Measurements from ENCODE around the gene R3HDM4. TPM values are rescaled to one million over a fixed set of nuclear protein-coding genes. Genes with fewer than 3 reads are reported as not detected.
A peak's percentile ranks its signal among the peaks of the same experiment; 100 is the strongest.
"Not testable (repeated sequence)": the region's sequence is repeated elsewhere in the genome, so short reads cannot be mapped to it uniquely, and the experiment has no call there.

R3HDM4 gene
- polyA plus RNA-seq, 2 of the 4 experiments (the other 2 are of a cell fraction) = 22.7 to 24.8 TPM

- H3K4me3 ChIP-seq = no peak overlapping the region
- FAIRE-seq = no peak
- H3K4me2 ChIP-seq = no peak overlapping the region
- no peak overlapping the region for H3K27ac ChIP-seq
- CTCF ChIA-PET = no interaction called here
- DNase-seq (ENCODE audit: low read depth in 1 of 2, low spot score in 1 of 2) = no peak
- POLR2A ChIA-PET = no interaction called here
- no peaks in the 10 kb centered on the region for H3K9me3 ChIP-seq
- TF ChIP-seq RNF2 (IDR thresholded peaks at IDR 0.05; ENCODE audit: borderline replicate concordance, low read depth) = no peak
- TF ChIP-seq EHF (CRISPR knock-in tag; IDR thresholded peaks at IDR 0.05) = no peak
- H3K4me1 ChIP-seq = no peaks in the 10 kb centered on the region
- ATAC-seq = no peak
- WGBS (ENCODE audit: missing lambda C conversion rate) = 90% methylated on average over 15 of the region's 30 CpGs
These were observed 30.0 kb downstream of the R3HDM4 start for GRCh38 chr19:882871-883497.

GRCh38 chr19:881385-882071 lies 31.5 kb downstream of the R3HDM4 start:
- ATAC-seq (no peak), DNase-seq (ENCODE audit: low read depth in 1 of 2, low spot score in 1 of 2) (no peak), FAIRE-seq (no peak)
- ChIA-PET CTCF (no interaction called here), POLR2A (no interaction called here)
- WGBS (ENCODE audit: missing lambda C conversion rate) = 95% methylated on average over 31 of the region's 34 CpGs
- no peak for TF ChIP-seq SMC3 (IDR thresholded peaks at IDR 0.05)
- Histone ChIP-seq H3K4me1 (no peaks in the 10 kb centered on the region), H3K9me3 (no peaks in the 10 kb centered on the region), H3K4me2 (no peak overlapping the region), H3K27ac (no peak overlapping the region), H3K4me3 (no peak overlapping the region)

- no peak overlapping the region for H3K27ac ChIP-seq
- ChIA-PET POLR2A (interaction anchor here (0.6 to 1.2 kb wide), 2 partner anchors 9 to 13 kb away, joined by 3 to 8 read pairs; partner anchors contain the start of gene MED16), CTCF (interaction anchor here (1.5 to 1.8 kb wide), 2 partner anchors 13 to 41 kb away, joined by 4 to 5 read pairs; partner anchors contain the start of genes MED16 and RNU6-9)
- H3K4me2 ChIP-seq = no peak overlapping the region
- DNase-seq (ENCODE audit: low read depth in 1 of 2, low spot score in 1 of 2) (no peak), FAIRE-seq (no peak), ATAC-seq (peak in 1 of 2 experiments; percentile 34; a peak in 2 of 6 replicates)
- WGBS (ENCODE audit: missing lambda C conversion rate) = 88% methylated on average over 5 of the region's 37 CpGs
- no peaks in the 10 kb centered on the region for H3K9me3 ChIP-seq
- H3K4me3 ChIP-seq = no peak overlapping the region
- TF ChIP-seq FOXS1 (CRISPR knock-in tag; IDR thresholded peaks at IDR 0.05) (no peak), ELK1 (IDR thresholded peaks at IDR 0.05; ENCODE audit: low read depth, low read length) (no peak), RAD21 (conservative IDR thresholded peaks at IDR 0.05 in 1 of 2, IDR thresholded peaks at IDR 0.05 in 1 of 2) (no peak), REST (IDR thresholded peaks at IDR 0.05) (no peak), BHLHE40 (IDR thresholded peaks at IDR 0.05; ENCODE audit: low read depth, low read length) (no peak), ESRRA (IDR thresholded peaks at IDR 0.05; ENCODE audit: borderline replicate concordance, low read length) (no peak), ZC3H11A (IDR thresholded peaks at IDR 0.05) (no peak), HES2 (IDR thresholded peaks at IDR 0.05) (no peak)
- no peaks in the 10 kb centered on the region for H3K4me1 ChIP-seq
These were observed 33.1 kb downstream of the R3HDM4 start for GRCh38 chr19:879711-880438.

- H3K4me1 ChIP-seq; DNase-seq (ENCODE audit: low read depth in 1 of 2, low spot score in 1 of 2); H3K4me2 ChIP-seq; ATAC-seq; H3K9me3 ChIP-seq; H3K27ac ChIP-seq; FAIRE-seq; H3K4me3 ChIP-seq: not testable (repeated sequence)
- POLR2A ChIA-PET = interaction anchor here (0.6 to 1.2 kb wide), 4 partner anchors 9 to 126 kb away, joined by 3 to 8 read pairs (median 4); partner anchors contain the start of gene MED16
- CTCF ChIA-PET = interaction anchor here (0.9 to 1.8 kb wide), 4 partner anchors 14 to 42 kb away, joined by 3 to 5 read pairs (median 4); partner anchors contain the start of genes MED16 and RNU6-9
- whole genome bisulfite sequencing (ENCODE audit: missing lambda C conversion rate) = 70% methylated on average over 16 of the region's 24 CpGs
These were observed 34.1 kb downstream of the R3HDM4 start for GRCh38 chr19:878751-879561.

GRCh38 chr19:877992-878660 lies 34.9 kb downstream of the R3HDM4 start:
- not testable (repeated sequence) for DNase-seq (ENCODE audit: low read depth in 1 of 2, low spot score in 1 of 2); H3K4me2 ChIP-seq; H3K9me3 ChIP-seq; H3K4me3 ChIP-seq; H3K4me1 ChIP-seq; ATAC-seq; FAIRE-seq; H3K27ac ChIP-seq
- POLR2A ChIA-PET = interaction anchor here (0.6 kb wide), 1 partner anchor 55 kb away, joined by 5 read pairs; no protein-coding TSS in a partner anchor
- CTCF ChIA-PET = interaction anchor here (0.9 to 1.8 kb wide), 4 partner anchors 14 to 43 kb away, joined by 3 to 5 read pairs (median 4); partner anchors contain the start of genes MED16 and RNU6-9
- 60% methylated on average over 2 of the region's 23 CpGs for WGBS (ENCODE audit: missing lambda C conversion rate)

Measured in A549 (cell line).